Measurements from ENCODE around the gene BTBD6.
A peak's percentile ranks its signal among the peaks of the same experiment; 100 is the strongest.
"Not testable (repeated sequence)": the region's sequence is repeated elsewhere in the genome, so short reads cannot be mapped to it uniquely, and the experiment has no call there.

The BTBD6 gene

DNA sequence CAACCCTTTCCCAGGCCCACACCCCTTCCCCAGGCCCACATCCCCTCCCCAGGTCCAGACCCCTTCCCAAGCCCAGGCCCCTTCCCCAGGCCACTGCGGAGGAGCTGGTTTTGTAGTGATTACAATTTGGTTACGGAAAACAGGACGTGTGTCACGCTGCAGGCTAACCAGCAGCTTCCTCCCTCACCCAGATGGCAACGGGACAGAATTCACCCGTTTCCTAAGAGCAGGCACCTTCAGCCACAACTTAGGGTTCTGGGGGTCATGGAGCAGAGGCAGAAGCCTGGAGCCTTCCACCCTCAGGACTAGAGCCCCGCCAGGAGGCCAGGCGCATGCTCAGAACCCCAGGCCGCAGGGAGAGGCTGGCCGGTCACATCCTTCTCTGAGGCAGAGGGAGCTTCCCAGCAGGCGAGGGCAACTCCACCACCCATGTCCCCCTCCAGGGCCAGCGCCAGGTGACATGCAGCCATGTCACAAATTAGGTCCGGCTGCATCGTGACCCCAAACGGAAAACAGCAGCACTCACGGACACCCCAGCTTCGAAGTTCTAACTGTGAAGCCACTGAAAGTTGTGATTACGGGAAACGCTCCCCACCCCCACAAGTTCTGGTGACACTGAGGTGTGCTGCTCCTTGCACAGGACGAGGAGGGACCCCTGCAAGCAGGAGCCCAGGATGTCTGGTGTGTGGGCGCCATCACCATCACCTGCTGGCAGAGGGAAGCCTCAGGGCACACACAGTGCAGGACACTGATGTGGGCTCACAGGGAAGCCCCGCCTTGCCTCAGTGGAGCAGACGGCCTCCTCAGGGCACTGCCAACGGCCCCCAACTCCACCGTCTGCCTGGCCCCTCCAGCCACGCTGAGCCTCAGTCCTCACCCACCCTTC lies 44.7 kb downstream of the BTBD6 start:
- Mint-ChIP-seq H3K27me3 (ENCODE audit: low read depth, poor library complexity) (no peaks in the 10 kb centered on the region), H3K27ac (peak overlapping the region; percentile 48), H3K4me3 (no peak overlapping the region), H3K4me1 (peaks cover 21% of the 10 kb centered on the region), H3K9me3 (no peaks in the 10 kb centered on the region), H3K36me3 (ENCODE audit: low read depth) (peaks cover 13% of the 10 kb centered on the region)
- no peak for DNase-seq
- TF ChIP-seq, protein P1, sequence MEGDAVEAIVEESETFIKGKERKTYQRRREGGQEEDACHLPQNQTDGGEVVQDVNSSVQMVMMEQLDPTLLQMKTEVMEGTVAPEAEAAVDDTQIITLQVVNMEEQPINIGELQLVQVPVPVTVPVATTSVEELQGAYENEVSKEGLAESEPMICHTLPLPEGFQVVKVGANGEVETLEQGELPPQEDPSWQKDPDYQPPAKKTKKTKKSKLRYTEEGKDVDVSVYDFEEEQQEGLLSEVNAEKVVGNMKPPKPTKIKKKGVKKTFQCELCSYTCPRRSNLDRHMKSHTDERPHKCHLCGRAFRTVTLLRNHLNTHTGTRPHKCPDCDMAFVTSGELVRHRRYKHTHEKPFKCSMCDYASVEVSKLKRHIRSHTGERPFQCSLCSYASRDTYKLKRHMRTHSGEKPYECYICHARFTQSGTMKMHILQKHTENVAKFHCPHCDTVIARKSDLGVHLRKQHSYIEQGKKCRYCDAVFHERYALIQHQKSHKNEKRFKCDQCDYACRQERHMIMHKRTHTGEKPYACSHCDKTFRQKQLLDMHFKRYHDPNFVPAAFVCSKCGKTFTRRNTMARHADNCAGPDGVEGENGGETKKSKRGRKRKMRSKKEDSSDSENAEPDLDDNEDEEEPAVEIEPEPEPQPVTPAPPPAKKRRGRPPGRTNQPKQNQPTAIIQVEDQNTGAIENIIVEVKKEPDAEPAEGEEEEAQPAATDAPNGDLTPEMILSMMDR (IDR thresholded peaks at IDR 0.05): no peak

DNA sequence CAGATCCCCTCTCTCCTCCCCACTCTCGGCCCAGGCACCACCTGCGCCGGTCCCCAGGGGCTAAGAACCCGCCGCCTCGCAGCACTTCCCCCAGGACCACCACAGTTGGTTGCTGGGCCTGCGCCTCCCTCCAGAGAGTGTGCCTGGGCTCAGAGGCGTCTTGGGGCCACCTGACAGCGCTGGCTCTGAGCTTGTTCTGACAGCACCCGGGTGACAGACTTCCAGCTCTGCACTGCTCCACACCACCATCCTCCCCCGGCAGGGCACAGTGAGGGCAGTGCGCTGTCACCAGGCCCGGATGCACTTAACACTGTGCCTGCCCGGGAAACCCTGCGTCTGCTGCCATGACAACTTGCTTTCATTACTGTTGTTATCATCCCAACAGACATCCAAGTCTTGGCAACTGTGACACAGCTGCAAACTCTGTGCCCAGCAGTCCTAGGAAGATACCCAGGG lies 45.8 kb downstream of the BTBD6 start:
- DNase-seq: no peak
- peaks cover 21% of the 10 kb centered on the region for H3K4me1 Mint-ChIP-seq
- H3K27ac Mint-ChIP-seq: peak overlapping the region; percentile 79
- H3K36me3 Mint-ChIP-seq (ENCODE audit: low read depth): peaks cover 17% of the 10 kb centered on the region
- no peak overlapping the region for H3K4me3 Mint-ChIP-seq
- no peaks in the 10 kb centered on the region for H3K9me3 Mint-ChIP-seq
- TF ChIP-seq, protein P1 (IDR thresholded peaks at IDR 0.05): no peak
- no peaks in the 10 kb centered on the region for H3K27me3 Mint-ChIP-seq (ENCODE audit: low read depth, poor library complexity)

DNA sequence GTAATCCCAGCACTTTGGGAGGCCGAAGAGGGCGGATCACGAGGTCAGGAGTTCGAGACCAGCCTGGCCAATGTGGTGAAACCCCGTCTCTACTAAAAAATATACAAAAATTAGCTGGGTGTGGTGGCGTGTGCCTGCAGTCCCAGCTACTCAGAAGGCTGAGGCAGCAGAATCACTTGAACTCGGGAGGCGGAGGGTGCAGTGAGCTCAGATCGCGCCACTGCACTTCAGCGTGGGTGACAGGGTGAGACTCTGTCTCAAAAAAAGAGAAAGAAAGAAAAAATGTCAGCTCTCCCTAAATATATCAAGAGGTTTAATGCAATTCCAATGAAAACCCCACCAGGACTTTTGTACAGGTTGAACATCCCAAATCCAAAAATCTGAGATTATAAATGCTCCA lies 49.0 kb downstream of the BTBD6 start:
- not testable (repeated sequence) for H3K4me3 Mint-ChIP-seq, DNase-seq, H3K9me3 Mint-ChIP-seq, H3K27ac Mint-ChIP-seq
- Mint-ChIP-seq H3K4me1 (peaks cover 18% of the 10 kb centered on the region), H3K27me3 (ENCODE audit: low read depth, poor library complexity) (peaks cover 10% of the 10 kb centered on the region), H3K36me3 (ENCODE audit: low read depth) (peaks cover 23% of the 10 kb centered on the region)

DNA sequence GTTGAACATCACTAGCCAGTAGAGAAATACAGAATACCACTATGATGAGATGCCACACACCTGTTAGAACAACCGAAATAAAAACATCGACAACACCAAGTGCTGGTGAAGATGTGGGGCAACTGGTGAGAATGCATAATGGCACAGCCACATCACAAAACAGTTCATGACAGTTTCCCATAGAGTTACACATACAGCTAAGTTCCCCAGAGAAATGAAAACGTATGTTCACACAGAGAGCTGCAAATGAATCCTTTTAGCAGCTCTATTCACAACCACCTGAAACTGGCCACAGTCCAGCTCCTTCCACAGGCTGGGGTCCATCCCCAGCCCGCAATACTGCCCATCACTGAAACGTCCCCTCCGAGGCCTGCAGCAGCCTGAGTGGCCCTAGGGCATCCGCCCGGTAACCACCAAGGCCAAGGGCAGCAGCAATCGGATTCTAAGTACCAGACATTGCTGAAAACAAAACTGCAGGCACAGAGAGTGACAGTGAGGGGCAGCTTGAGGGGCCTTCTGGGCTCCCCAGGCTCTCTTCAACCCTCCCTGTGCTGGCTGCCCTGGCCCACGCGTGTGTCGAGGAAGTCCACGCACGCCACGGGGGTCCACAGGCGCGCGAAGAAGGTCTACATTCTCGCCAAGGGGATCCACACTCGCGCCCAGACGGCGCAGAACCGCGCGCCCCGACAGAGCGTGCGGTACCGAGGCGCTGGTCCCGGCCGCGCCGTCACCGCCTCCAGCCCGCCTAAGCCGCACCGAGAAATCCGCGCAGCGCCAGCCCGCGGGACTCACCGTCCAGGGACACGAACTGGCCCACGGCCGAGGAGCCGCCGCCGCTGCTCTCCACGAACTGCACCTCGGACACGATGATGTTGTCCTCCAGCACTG lies 51.6 kb downstream of the BTBD6 start:
- Mint-ChIP-seq H3K27me3 (ENCODE audit: low read depth, poor library complexity) (peaks cover 31% of the 10 kb centered on the region), H3K9me3 (peaks cover 5% of the 10 kb centered on the region), H3K4me1 (peaks cover 10% of the 10 kb centered on the region), H3K4me3 (peak overlapping the region; percentile 86), H3K36me3 (ENCODE audit: low read depth) (peaks cover 23% of the 10 kb centered on the region), H3K27ac (no peak overlapping the region)
- TF ChIP-seq, protein P1 (IDR thresholded peaks at IDR 0.05): no peak
- no peak for DNase-seq
